Measurements from ENCODE around the gene LYRM4.
"Not testable (repeated sequence)": the region's sequence is repeated elsewhere in the genome, so short reads cannot be mapped to it uniquely, and the experiment has no call there.

Gene LYRM4

DNA sequence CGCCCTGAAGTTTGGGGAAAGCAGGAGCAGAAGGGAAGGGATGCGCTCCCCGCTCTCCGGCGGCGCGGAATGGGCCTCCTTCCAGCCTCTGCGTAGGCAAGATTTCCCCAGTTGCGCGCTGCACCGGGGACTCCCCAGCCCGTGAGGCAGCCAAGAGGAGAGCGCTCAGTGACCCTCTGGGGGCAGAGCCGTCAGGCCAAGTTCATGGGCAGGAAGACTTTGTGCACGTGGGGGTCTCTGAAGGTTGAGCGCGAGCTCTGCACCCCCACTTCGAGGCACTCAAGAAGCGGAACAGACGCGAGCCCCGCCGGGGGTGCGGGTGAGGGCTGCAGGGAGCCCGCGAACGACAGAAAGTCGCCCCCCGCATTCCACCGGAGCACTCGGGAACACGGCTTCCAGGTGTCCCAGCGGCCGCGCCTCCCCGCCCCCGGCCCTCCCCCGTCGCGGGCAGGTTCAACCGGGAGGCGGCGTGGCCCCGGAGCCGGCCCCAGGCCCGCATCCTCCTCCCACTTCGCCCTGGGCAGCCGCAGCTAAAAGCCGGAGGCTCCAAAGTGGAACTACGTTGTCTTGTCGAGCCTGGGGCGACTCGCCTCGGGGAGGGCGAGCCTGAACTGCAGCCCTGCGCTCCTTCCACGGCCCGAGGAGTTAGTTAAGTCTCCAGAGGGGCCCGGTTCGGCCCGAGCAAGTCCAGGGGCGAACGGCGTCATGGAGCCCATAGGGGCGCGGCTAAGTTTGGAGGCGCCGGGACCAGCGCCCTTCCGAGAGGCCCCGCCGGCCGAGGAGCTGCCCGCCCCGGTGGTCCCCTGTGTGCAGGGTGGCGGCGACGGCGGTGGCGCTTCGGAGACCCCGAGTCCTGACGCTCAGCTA, 175.7 kb downstream of the LYRM4 start, which contains the start of gene PPP1R3G:
PPP1R3G (plus strand) TSS at position 561 of the 867 bp plus-strand sequence; CDS start at position 706, 145 bp downstream.
- in situ Hi-C loops (cut with MboI; ENCODE audit: low sequenced_read_pairs): no loop called here

DNA sequence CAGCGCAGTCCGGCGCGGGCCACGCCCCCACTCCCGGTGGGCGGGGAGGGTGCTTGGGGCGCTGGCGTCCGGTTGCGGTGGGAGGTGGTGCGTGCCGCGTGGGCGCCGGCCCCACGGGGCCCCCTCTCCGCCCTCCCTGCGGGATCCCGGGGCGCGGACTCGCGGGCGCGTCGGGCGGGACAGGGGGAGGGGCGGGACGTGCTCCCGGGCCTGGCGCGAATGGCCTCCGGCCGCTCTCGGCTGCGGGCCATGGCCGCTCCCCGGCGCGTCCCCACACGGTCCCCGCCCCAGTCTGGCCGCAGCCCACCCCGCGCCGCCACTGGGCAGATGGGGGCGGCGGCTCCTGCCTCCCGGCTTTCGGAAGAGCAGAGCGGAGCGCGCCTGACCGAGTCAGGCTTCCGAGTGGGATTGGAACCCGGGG, 176.4 kb downstream of the LYRM4 start:
- in situ Hi-C loops (cut with MboI; ENCODE audit: low sequenced_read_pairs): no loop called here

DNA sequence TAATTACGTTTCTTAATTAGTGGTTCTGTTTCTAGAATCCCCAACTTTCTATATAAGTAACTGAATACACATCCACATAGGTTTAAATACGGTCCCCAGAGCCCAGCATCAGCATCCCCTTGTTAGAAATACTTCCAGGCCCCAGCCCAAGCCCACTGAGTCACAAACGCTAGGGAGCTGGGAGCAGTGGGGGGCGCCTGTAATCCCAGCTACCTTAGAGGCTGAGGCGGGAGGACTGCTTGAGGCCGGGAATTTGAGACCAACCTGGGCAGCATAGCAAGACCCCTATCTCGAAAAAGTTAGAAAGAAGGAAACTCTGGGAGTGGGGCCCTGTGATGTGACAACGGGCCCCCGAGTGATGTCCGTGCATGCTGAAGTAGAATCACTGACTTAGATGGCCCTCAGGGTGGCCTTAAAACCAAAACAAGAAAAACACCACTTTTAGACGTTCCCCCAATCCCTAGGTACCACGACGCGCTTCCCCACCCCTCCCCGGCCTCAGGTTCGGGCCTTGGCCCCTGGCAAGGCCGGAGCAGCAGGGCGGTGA, 176.9 kb downstream of the LYRM4 start:
- in situ Hi-C loops (cut with MboI; ENCODE audit: low sequenced_read_pairs): no loop called here

DNA sequence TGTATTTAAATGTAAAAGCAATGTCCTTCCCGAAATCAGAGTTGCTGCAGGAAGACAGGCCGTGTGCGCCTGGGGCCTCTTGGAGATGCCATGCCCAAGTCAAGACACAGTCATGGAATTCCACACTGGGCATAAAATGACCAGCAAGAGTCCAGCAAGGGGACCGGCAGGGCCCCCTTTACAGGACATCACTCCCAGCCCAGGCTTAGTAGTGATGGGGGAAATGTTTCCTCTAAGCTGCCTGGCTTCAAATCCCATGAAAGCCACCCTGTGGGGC, 177.5 kb downstream of the LYRM4 start:
- in situ Hi-C loops (cut with MboI; ENCODE audit: low sequenced_read_pairs): no loop called here

DNA sequence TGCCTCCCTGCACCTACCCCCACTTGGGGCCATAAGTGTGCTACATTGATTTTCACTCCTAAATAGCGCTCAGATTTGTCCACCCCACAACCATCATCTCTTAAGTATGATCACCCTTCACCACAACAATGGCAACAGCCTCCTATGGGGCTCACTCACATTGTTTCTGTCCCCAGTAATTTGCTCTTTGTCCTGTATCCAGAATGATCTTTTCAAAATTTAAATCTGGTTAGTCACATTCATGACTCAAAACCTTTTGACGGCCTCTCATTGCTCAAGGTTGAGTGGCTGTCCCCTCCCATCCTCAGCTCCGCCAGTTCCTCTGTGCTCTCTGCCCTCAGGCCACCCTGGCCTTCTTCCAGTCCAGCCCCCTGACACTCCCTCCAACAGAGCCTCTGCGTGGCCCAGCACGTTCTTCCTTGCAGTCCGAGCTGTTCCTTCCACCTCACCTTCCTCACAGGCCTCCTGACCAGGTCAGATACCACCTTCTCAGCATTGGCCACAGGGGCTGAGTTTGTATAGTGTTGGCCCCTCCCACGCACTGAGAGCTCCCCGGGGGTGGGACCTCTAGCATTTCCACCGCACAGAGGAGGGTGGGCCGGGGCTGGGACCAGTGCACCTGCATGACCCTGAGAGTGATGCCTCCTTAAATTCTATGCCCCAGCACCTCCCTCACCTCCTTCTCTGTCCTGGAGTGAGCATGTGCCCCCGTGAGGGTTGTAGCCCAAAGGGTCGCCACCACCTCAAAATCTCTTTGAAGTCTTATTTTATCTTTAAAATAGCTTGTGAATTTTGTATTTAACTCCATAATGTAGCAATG, 178.1 kb downstream of the LYRM4 start:
- in situ Hi-C loops (cut with MboI; ENCODE audit: low sequenced_read_pairs): no loop called here

DNA sequence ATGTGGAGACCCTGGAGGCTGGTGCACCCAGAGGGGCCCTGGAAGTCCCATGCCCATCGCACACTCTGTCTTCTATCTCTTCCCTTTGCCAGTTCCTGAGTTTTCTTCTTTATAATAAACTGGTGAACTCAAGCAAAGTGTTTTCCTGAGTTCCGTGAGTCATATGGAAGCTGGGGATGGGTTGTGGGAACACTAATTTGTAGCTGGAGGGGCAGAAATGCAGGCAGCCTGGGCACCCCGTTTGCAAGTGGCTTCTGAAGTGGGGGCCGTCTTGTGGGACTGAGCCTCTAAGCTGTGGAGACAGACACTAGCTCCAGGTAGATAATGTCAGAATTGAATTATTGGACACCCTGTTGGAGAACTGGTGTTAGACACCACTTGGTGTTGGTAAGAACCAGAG, 178.8 kb downstream of the LYRM4 start:
- in situ Hi-C loops (cut with MboI; ENCODE audit: low sequenced_read_pairs): no loop called here

DNA sequence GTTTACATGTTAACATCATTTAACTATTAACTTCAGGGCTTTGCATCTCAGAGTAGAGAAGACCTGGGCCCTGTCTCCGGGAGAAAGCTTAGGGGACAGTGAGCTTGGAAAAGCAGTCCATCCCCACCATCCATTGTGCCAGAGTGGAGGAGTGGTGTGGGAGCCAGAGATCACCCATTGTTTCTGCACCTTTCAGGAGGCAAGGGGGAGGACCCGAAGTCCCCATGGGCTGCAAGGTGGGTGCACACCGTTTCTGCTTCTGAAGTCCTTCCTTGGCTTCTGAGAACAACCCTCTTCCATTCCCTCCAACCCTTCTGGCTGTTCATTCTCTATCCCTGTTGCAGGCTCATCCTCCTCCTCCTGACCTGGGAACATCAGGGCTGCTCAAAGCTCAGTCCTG, 179.6 kb downstream of the LYRM4 start:
- in situ Hi-C loops (cut with MboI; ENCODE audit: low sequenced_read_pairs): no loop called here

DNA sequence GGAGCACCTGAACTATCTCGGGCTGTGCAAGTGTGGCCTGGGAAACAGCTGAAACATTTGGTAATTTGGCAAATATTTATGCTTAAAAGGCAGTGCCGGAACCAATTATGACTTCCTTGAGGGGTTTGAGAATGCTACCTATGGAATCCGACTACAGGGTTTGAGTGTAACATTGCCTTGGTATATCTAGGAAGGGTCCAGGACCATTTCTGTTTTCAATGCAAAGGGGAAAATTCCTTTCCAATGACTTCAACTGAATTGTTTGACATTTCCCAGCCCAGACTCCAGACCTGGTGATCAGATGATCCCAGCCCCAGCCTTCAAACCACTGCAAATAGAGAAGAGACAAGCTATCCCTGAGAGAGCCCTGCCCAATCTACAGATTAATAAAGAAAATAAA, 180.2 kb downstream of the LYRM4 start:
- in situ Hi-C loops (cut with MboI; ENCODE audit: low sequenced_read_pairs): no loop called here

DNA sequence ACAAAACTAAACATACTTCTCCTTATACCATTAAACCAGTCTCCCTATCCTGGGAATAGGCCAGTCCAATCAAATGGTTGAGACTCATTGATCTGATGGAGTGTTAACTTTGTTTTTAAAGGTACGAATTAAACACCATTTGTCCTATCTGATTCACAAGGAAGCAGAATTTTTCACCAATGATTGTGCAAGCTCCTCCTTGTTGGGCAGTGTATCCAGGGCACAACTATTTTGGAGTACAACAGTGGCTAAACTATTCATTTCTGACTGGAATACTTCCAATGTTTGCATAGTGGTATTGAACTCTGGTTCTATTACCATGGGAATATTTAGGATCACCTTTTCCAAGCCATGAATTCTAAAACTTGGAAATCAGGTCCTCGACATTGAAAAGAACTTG, 181.1 kb downstream of the LYRM4 start:
- in situ Hi-C loops (cut with MboI; ENCODE audit: low sequenced_read_pairs): no loop called here

DNA sequence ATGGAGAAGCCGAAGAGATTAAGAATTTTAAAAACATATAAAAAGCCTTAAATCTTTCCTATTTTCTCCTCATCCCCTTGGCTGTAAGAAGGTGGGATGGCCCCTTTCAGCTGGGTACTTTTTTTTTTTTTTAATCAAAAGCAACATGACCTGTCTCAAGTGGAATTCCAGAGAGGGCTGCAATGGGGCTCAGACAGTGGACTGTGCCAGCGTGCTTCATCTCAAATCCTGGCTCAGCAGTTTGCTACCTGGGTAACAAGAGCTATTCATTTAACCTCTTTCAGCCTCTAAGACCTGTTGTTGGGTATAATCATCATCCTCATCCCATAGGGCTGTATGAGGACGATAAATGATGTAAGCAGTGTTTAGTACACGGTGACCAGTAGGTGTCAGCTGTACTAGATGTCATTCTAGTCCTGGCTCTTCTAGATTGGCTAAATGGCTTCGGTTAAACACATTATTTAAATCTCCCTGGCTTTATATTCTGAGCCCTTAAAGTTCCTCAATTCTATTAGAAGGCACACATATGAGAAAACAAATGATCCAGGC, 182.6 kb downstream of the LYRM4 start:
- in situ Hi-C loops (cut with MboI; ENCODE audit: low sequenced_read_pairs): no loop called here

DNA sequence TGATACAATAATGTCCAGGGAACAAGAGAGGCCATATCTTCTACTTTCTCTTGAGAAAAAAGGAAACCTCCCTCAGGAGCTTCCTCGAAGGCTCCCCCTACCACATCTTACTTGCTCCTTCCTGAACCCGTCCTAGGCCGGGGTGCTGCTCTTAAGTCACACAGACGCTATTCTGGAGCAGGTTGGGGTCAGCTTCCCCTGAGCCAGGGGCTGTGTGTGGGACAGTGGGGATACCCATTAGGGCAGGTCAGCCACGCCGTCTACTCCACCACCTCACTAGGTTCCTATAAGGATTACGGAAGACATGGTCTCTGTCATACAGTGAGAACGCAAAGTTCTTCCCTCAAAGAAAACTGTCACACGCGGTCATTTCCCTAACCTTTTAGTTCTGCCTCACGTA, 183.8 kb downstream of the LYRM4 start:
- in situ Hi-C loops (cut with MboI; ENCODE audit: low sequenced_read_pairs): no loop called here

DNA sequence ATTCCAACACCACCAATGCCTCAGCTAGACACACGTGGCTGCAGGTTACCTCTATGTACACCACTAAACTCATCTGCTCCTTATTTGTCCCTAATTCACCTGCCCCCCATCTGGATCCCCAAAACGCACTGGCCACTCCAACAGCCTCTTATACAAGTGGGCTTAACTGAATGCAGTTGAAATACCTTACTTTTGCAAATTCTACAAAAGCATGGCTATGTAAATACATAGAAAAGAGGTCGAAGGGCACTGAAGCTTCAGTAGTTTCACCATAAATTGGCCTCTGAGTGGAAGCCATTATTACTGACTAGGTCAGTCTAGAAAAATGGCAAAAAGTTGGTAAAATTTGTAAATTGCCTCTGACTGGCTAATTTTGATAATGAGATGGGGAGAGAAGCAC, 186.8 kb downstream of the LYRM4 start:
- in situ Hi-C loops (cut with MboI; ENCODE audit: low sequenced_read_pairs): no loop called here

DNA sequence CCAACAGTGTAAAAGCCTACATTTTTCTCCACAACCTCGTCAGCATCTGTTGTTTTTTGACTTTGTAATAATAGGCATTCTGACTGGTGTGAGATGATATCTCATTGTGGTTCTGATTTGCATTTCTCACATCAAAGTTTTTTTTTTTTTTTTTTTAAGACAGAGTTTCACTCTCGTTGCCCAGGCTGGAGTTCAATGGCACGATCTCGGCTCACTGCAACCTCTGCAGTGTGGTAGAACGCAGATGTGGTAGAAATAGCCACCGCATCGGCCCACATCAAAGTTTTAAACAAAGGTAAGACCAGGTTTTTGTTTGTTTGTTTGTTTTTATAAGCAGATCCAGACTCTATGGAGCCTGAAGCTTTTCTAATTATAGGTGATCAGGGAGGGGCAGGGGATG, 188.3 kb downstream of the LYRM4 start:
- in situ Hi-C loops (cut with MboI; ENCODE audit: low sequenced_read_pairs): no loop called here

DNA sequence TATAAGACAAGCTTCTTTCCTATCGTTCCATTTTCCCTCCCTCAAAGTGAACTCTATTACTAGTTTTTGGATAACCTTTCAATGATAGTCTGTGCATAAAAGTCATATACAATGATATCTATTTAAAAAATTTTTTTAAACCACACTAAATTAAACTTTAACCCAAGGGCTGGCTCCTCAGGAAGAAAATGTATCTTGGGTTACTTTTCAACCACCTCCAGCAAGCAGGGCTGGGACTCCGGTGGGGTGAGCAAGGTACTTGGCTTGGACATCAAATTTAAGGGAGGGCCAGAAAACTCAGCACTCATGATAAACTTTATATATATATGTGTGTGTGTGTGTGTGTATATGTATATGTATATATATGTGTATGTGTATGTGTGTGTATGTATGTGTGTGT, 189.5 kb downstream of the LYRM4 start:
- in situ Hi-C loops (cut with MboI; ENCODE audit: low sequenced_read_pairs): no loop called here

DNA sequence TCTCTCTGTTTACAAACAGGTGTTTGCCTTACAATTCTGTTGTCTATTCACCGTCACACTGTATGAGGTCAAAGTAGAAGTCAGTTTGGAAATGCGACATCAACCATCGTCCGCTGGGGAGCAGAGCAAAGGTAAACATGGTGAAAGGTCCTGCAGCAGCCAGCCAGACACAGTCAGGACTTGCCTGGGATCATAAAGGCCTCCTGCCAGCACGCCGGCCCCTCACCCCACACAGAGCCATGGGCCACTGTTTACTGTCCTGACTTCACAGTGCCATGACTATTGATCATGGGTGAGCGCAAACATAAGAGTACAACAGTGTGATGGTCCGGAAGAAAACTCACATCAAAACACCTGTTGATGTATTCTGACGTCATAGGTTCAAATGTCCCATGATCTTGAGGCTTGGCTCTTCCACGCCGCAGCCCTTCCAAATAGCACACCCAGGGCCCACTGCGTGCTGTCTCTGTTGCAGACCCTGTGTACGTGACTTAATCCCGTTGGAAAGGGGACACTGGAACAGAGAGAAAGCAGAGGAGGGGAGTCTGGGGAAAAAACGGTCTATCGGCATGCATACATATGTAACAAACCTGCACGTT, 192.5 kb downstream of the LYRM4 start:
- in situ Hi-C loops (cut with MboI; ENCODE audit: low sequenced_read_pairs): no loop called here

DNA sequence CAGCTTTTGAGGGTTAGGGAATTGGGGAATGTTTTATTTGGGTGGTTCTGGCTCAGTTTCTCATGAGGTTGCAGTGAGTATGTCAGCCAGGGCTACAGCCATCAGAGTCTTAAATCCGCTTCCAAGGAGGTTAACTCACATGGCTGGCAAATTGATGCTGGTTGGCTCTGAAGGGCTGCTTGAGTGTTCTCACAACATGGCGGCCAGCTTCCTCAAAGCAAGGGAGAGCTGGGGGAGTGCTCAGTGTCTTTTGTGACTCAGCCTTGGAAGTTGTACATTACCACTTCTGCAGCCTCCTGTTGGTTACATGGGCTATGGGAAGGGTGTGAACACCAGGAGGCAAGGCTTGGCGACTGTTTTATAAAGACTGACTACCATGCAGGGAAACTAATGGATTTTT, 193.4 kb downstream of the LYRM4 start:
- in situ Hi-C loops (cut with MboI; ENCODE audit: low sequenced_read_pairs): no loop called here

DNA sequence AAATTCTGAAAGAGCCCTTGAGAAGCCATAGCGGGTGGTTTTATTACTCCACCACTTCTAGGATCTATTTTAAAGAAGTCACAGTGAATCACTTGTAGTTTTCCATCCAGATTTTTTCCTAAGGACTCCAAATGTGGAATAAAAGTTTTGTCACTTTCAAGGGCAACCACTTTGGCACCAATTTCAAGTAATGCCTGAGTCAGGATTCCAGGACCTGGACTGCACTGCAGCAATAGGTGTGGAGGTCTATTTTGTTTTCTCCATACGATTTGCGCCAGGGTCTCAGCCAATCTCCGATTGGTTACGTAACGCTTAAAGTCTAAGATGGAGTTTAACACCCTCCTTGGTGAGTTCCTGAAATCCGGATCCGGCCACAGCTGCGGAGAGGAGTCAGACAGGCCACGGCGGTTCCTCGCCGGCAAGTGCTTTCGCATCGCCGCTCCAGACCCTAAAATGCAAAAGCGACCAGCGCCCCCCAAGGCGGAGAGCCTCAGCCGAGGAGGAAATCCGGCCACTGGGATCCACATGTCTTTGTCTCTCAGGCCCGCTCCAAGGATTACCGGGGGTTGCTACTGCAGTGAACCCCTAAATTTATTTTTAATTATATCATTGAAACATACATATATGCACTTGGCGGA, 194.2 kb downstream of the LYRM4 start:
- in situ Hi-C loops (cut with MboI; ENCODE audit: low sequenced_read_pairs): no loop called here

DNA sequence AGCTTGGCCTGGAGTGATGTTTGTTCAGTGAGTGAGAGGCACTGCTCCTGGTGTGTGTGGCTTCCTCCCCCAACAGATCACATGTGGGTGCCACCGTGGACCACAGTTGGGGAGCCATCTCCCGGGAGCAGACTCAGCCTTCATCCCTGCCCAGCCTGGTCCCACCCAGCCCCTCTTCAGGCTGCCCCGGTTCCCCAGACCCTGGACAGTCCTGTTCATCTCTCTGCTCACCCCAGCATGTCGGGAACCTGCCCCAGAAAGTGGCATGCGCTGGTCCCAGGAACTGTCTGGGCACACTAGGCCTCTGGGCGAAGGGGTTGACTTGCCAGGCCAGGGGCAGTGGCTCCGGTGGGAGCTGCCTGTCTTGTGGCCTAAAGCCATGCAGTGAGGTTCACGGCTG, 197.1 kb downstream of the LYRM4 start:
- in situ Hi-C loops (cut with MboI; ENCODE audit: low sequenced_read_pairs): no loop called here

DNA sequence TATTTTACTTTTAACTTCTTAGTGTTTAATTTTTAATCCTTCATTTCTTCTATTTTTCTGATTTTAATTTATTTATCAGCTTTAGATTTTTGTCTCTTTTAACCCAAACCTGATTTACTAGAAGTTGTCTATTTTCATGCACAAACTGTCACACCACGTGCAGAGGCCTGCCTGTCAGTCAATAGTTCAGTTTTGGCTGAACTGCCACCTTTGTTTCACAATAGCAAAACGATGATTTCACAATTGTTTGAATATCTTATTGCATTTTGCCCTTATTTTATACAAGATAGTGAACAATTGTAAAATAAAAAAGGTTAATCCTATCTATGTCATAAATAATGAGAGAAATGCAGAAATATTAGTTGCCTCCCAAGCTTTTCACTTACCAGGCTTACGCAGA, 199.6 kb downstream of the LYRM4 start:
- in situ Hi-C loops (cut with MboI; ENCODE audit: low sequenced_read_pairs): no loop called here

DNA sequence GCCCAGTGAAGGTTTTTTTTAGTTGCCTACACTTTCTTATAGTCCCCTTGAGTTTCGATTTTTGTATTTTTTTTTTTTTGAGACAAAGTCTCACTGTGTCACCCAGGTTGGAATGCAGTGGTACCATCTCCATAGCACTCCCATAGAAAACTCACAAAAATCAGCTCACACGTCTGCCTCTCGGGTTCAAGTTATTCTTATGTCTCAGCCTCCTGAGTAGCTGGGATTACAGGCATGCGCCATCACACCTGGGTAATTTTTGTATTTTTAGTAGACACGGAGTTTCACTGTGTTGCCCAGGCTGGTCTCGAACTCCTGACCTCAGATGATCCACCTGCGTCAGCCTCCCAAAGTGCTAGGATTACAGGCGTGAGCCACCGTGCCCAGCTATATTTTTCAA, 200.3 kb downstream of the LYRM4 start:
- in situ Hi-C loops (cut with MboI; ENCODE audit: low sequenced_read_pairs): not testable (repeated sequence)
